Mesodermal cell (in vitro differentiated cells): ENCODE data around the gene SKIL.

ENCODE experiments used
- H3K27ac ChIP-seq: 2 replicates; pipeline ENCODE4 v1.7.0; 2013; ENCODE audit warnings: mild to moderate bottlenecking, low read depth, low read length, moderate library complexity; ENCODE audit not compliant: severe bottlenecking
- H3K36me3 ChIP-seq: 2 replicates; pipeline ENCODE4 v1.7.1; 2013; ENCODE audit warnings: mild to moderate bottlenecking, low read length, moderate library complexity; ENCODE audit not compliant: control insufficient read depth, insufficient read depth
- H3K4me1 ChIP-seq: one replicate; pipeline ENCODE4 v1.7.1; 2013; ENCODE audit warnings: mild to moderate bottlenecking, low read length; ENCODE audit not compliant: insufficient read depth, control insufficient read depth, poor library complexity, severe bottlenecking
- H3K4me3 ChIP-seq: 2 replicates; pipeline ENCODE4 v1.7.0; 2013; ENCODE audit warnings: low read length, control low read depth, mild to moderate bottlenecking; ENCODE audit not compliant: insufficient read depth, poor library complexity, severe bottlenecking; ENCODE audit errors: extremely low read depth
- H3K9me3 ChIP-seq: 2 replicates; pipeline ENCODE4 v1.7.1; 2013; ENCODE audit warnings: mild to moderate bottlenecking, low read length, moderate library complexity; ENCODE audit not compliant: control insufficient read depth
- WGBS, 2 experiments: methylation state at CpG; one replicate each; pipeline ENCODE4 v1.1.5; 2013; ENCODE audit warnings: missing lambda C conversion rate in 2 of 2; ENCODE audit not compliant: insufficient coverage in 2 of 2; 5-methylcytosine and 5-hydroxymethylcytosine counted together

Gene SKIL

DNA sequence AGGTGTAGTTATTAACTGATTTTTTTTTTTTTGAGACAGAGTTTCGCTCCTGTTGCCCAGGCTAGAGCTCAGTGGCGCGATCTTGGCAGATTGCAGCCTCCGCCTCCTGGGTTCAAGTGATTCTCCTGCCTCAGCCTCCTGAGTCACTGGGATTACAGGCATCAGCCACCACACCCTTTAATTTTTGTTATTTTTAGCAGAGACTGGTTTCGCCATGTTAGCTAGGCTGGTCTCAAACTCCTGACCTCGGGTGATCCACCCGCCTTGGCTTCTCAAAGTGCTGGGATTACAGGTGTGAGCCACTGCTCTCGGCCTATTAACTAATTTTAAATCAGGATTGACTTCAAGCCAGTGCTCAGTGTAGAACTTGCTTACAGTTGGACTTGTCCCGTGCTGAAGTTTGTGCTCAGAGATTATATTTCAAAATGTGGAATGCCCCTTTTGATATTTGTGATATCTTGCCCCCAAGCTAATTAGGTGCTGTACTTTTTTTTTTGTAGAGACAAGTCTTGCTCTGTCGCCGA is 6.0 kb downstream of the SKIL start:
- Histone ChIP-seq H3K4me1 (peaks cover 9% of the 10 kb centered on the region), H3K27ac (no peak overlapping the region), H3K36me3 (peaks cover 74% of the 10 kb centered on the region), H3K4me3 (peak overlapping the region; percentile 3), H3K9me3 (peaks cover 7% of the 10 kb centered on the region)
- WGBS, 2 experiments = 88 to 96% methylated on average over 5 to 11 of the region's 11 CpGs

DNA sequence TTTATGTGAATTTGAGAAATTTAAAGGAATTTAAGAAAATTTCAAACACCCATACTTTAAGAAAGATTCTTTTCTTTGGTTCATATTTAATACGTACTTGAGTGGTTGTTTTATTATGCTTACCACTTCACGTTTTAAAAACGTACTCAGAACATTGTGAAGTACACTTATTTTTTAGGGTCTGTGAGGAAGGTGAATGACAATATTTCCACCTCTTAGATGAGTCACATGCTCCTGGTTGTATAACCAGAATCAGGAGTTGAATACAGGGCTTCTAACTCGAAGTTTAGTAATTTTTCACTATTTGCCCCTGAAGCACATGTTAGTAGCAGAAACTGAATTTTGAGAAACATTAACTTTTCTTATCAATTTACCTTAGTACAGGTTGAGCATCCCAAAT is 7.5 kb downstream of the SKIL start:
- H3K9me3 ChIP-seq = peaks cover 7% of the 10 kb centered on the region
- no peak overlapping the region for H3K27ac ChIP-seq
- H3K4me3 ChIP-seq = no peak overlapping the region
- peaks cover 82% of the 10 kb centered on the region for H3K36me3 ChIP-seq
- WGBS, 2 experiments = 100% methylated on average over 1 to 2 of the region's 4 CpGs
- H3K4me1 ChIP-seq = peaks cover 5% of the 10 kb centered on the region

DNA sequence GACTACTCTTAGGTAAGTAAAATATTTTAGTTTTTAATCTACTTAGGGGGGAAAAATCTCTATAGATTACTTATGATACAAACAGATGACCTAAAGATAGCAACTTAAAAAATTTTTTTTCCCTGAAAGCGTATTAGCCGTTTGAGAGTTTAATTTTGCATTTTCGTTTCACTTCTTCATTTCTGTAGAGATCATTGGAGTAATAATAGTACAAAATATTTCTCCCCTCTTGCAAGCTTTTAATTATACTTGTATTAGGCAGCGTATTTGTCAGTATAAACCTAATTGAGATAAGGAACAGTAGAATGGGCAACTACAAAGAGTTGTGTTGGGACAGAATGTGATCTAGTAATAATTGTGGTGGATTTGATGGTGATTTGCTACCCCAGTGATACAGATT is 10.3 kb downstream of the SKIL start:
- no peaks in the 10 kb centered on the region for H3K9me3 ChIP-seq
- H3K4me1 ChIP-seq = no peaks in the 10 kb centered on the region
- WGBS, 2 experiments = 100% methylated on average over 1 of the region's 4 CpGs; no CpG with 5 or more reads in 1 of the 2 experiments
- no peak overlapping the region for H3K27ac ChIP-seq
- H3K36me3 ChIP-seq = peaks cover 69% of the 10 kb centered on the region
- no peak overlapping the region for H3K4me3 ChIP-seq

DNA sequence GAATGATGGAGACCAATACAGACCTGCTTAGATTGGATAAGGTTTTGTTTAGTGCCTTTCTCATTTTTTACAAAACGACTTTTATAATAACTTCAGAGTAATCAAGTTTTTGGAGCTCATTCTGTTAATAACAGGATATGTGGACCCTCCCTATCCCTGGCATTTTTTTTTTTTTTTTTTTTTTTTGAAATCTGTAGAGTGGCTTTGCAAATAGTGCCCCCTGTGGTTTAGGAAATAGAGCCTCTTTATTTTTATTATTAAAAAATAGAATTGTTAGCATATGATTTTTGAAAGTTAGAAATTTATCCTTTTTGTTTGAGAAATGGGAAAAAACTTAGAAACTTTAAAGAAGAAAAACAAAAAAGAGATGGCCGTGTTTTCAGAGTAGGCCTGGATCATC is 11.4 kb downstream of the SKIL start:
- Histone ChIP-seq H3K4me1 (no peaks in the 10 kb centered on the region), H3K36me3 (peaks cover 67% of the 10 kb centered on the region), H3K27ac (no peak overlapping the region), H3K9me3 (no peaks in the 10 kb centered on the region), H3K4me3 (no peak overlapping the region)
- WGBS, 2 experiments = 85 to 100% methylated on average over 1 of the region's 2 CpGs

DNA sequence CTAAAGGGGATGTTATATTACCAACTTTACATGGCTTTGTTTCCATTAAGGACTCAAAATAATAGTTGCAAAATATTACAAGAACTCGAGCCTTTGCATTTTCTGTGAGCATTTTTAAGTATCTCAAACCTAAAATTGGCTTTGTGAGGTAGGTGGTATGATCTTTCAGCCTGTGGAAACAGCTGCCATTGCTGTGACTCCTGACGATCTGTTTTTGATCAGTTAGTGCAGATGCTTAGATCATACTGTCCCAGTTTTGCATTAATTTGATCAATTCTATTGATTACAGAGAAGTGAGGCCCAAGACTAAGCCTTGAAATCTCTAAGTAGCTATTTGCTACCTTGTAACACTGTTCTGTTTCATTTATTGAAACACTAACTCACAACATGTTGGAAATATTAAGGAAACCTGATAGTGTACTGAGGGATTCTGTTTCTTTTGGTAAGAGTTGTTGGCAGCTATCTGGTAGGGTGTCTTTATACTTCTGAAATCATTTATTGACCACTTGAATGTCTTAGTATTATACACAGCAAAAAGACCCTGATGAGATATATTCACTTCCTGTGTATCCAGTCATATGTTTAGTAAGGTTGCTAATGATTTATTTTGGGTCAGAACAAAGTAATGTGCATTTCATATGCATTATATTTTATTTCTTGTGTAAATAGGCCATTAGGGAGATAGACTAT is 14.8 kb downstream of the SKIL start:
- WGBS, 2 experiments = 80% methylated on average over 1 of the region's 2 CpGs
- Histone ChIP-seq H3K4me3 (no peak overlapping the region), H3K27ac (no peak overlapping the region), H3K36me3 (peaks cover 57% of the 10 kb centered on the region), H3K9me3 (no peaks in the 10 kb centered on the region), H3K4me1 (no peaks in the 10 kb centered on the region)

DNA sequence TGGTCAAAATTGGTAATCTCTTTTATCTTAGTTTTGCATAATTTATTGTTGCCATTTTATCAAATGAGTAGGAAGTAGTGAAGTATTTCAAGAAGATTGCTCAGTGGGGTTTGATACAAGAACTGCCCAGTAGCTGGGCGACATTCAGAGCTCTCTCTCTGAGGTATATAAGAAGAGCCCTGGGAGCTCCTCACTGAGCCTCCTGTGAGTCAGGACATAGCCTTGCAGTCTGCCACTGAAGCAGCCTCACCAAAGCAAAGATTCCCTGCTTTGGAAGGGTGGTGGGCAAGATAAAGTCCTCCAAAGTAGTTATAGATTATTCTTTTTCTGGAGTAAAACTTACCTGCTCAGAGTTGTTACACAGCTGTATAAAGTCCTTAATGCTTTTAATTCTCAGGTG is 26.1 kb downstream of the SKIL start:
- Histone ChIP-seq H3K4me1 (no peaks in the 10 kb centered on the region), H3K36me3 (peaks cover 87% of the 10 kb centered on the region), H3K27ac (no peak overlapping the region), H3K9me3 (no peaks in the 10 kb centered on the region), H3K4me3 (no peak overlapping the region)
- 75 to 100% methylated on average over 1 of the region's 1 CpG for WGBS, 2 experiments

DNA sequence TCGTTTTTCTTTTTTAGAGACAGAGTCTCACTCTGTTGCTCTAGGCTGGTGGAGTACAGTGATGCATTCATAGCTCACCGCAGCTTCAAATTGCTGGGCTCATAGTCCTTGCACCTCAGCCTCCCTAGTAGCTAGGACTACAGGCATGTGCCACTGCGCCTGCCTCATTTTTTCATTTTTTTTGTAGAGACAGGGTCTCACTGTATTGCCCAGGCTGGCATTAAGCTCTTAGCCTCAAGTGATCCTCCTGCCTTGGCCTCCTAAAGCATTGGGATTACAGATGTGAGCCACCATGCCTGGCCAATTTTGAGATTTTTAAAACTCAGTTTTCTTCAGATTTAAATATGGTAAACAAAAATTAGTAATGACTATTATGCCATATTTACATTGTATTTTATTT is 29.0 kb downstream of the SKIL start:
- 95 to 100% methylated on average over 3 of the region's 3 CpGs for WGBS, 2 experiments
- H3K27ac ChIP-seq = no peak overlapping the region
- no peaks in the 10 kb centered on the region for H3K9me3 ChIP-seq
- no peaks in the 10 kb centered on the region for H3K4me1 ChIP-seq
- peaks cover 79% of the 10 kb centered on the region for H3K36me3 ChIP-seq
- no peak overlapping the region for H3K4me3 ChIP-seq

DNA sequence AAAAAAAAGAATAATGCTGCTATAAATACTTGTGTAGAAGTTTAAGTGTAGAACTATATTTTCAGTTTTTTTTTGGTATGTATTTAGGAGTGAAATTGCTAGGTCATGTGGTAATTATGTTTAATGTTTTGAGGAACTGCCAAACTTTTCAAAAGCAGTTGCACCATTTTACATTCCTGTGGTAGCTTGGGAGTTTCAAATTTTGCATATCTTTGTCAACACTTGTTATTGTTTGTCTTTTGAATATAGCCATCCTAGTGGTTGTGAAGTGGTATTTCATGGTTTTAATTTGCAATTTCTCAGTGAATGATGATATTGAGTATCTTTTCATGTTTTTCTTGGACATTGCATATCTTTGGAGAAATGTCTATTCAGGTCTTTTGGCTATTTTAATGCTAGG is 30.4 kb downstream of the SKIL start:
- Histone ChIP-seq H3K4me1 (no peaks in the 10 kb centered on the region), H3K36me3 (peaks cover 83% of the 10 kb centered on the region), H3K9me3 (no peaks in the 10 kb centered on the region), H3K4me3 (no peak overlapping the region), H3K27ac (no peak overlapping the region)

DNA sequence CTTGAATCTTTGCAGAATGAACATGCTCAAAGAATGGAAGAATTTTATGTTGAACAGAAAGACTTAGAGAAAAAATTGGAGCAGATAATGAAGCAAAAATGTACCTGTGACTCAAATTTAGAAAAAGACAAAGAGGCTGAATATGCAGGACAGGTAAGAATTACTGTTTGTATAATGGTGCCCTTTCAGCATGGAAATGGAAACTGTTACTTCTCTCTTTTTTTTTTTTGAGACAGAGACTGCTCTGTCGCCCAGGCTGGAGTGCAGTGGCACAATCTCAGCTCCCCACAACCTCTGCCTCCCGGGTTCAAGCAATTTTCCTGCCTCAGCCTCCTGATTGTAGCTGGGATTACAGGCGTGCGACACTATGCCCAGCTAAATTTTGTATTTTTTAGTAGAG is 33.6 kb downstream of the SKIL start:
- Histone ChIP-seq H3K9me3 (no peaks in the 10 kb centered on the region), H3K27ac (no peak overlapping the region), H3K4me3 (no peak overlapping the region), H3K4me1 (no peaks in the 10 kb centered on the region), H3K36me3 (peaks cover 68% of the 10 kb centered on the region)
- 100% methylated on average over 1 to 4 of the region's 4 CpGs for WGBS, 2 experiments

DNA sequence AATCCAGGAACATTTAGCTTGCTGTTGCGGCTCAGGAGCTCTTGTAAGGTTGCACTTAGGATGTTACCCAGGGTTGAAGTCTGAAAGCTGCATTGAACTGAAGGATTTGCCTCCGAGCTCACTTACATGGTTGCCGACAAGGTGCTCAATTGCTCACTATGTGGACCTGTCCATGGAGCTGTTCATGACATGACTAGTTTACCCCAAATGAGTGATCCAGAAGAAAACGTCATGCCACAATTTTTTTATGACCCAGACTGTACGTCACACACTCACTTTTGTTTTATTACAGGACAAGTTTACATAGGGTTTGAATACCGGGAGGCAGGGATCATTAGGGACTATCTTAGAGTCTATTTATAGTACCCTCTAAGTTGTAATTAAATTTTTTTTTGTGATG is 40.2 kb downstream of the SKIL start:
- WGBS, 2 experiments = 95 to 96% methylated on average over 3 to 4 of the region's 6 CpGs
- H3K4me3 ChIP-seq = no peak overlapping the region

DNA sequence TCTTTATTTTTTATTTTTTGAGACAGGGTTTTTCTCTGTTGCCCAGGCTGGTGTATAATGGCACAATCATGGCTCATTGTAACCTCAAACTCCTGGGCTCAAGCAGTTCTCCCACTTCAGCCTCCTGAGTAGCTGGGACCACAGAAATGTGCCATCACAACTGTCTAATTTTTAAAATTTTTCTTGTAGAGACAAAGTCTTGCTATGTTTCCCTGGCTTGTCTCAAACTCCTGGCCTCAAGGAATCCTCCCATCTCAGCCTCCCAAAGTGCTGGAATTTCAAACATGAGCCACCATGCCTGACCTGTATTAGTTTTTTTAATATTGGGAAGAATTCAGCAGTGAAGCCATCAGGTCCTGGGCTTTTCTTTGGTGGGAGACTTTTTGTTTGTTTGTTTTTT is 47.6 kb downstream of the SKIL start:
- no peaks in the 10 kb centered on the region for H3K4me1 ChIP-seq
- H3K4me3 ChIP-seq = no peak overlapping the region
- no peak overlapping the region for H3K27ac ChIP-seq
- H3K9me3 ChIP-seq = no peaks in the 10 kb centered on the region
- no peaks in the 10 kb centered on the region for H3K36me3 ChIP-seq

More for the DNA sequence above, 40.2 kb downstream of the SKIL start:
- H3K36me3 ChIP-seq = peaks cover 30% of the 10 kb centered on the region
- H3K4me1 ChIP-seq = no peaks in the 10 kb centered on the region
- no peak overlapping the region for H3K27ac ChIP-seq
- H3K9me3 ChIP-seq = no peaks in the 10 kb centered on the region
